ENCODE data around the gene LPIN1. TPM values are rescaled to one million over a fixed set of nuclear protein-coding genes. Genes with fewer than 3 reads are reported as not detected.
A peak's percentile ranks its signal among the peaks of the same experiment; 100 is the strongest.

Gene LPIN1
- total and polyA plus RNA-seq, 2 of the 8 experiments (the other 6 are each of a cell fraction or from before 2014, with no cell fraction given), result 4.3 to 9.8 TPM

GRCh38 chr2:11753452-11753885 is 7.0 kb downstream of the LPIN1 start:
- H3K4me1 ChIP-seq (replicated peaks in 1 of 4; ENCODE audit: control insufficient read depth in 3 of 4, insufficient read depth in 4 of 4, low read length in 3 of 4), result peaks cover 0 to 15% (median under 1%) of the 10 kb centered on the region in 4 experiments; a peak in 4 of 7 replicates
- POLR2A ChIA-PET (ENCODE audit: partially characterized antibody), result interaction anchor here (0.7 kb wide), 1 partner anchor 8 kb away, joined by 3 read pairs; no protein-coding TSS in a partner anchor
- TF ChIP-seq KDM4A (IDR thresholded peaks at IDR 0.05; ENCODE audit: low read depth, low read length, severe bottlenecking), result no peak
- no peak for TF ChIP-seq GTF2F1 (IDR thresholded peaks at IDR 0.05; ENCODE audit: borderline replicate concordance, low read depth, low read length)
- TF ChIP-seq CTBP2 (IDR thresholded peaks at IDR 0.05; ENCODE audit: borderline replicate concordance, insufficient read depth, insufficient read length, low read length), result no peak
- no peak for TF ChIP-seq CEBPB (IDR thresholded peaks at IDR 0.05; ENCODE audit: low read depth, low read length)
- TF ChIP-seq SRF (IDR thresholded peaks at IDR 0.05; ENCODE audit: low read depth, low read length), result no peak
- no peak for TF ChIP-seq EGR1 (IDR thresholded peaks at IDR 0.05; ENCODE audit: borderline replicate concordance, low read depth, low read length)
- no peak for TF ChIP-seq RBBP5 (IDR thresholded peaks at IDR 0.05; ENCODE audit: borderline replicate concordance, low read depth, low read length)
- TF ChIP-seq SP2 (IDR thresholded peaks at IDR 0.05; ENCODE audit: low read length), result no peak
- no peak for TF ChIP-seq YY1 (IDR thresholded peaks at IDR 0.05; ENCODE audit: low read depth, low read length)
- no peak for TF ChIP-seq PHF8 (conservative IDR thresholded peaks at IDR 0.05; ENCODE audit: low read depth, low read length)
- no peak for TF ChIP-seq RFX5 (IDR thresholded peaks at IDR 0.05; ENCODE audit: borderline replicate concordance, low read depth, low read length)
- no peak for TF ChIP-seq MAX (IDR thresholded peaks at IDR 0.05)
- no peak for TF ChIP-seq NANOG (IDR thresholded peaks at IDR 0.05; ENCODE audit: insufficient read depth, low read depth, low read length, poor library complexity, severe bottlenecking)

More at GRCh38 chr2:11753452-11753885, 7.0 kb downstream of the LPIN1 start:
- no peak for DNase-seq (ENCODE audit: low read depth in 1 of 2, low spot score in 2 of 2)
- no peaks in the 10 kb centered on the region for H3K27me3 ChIP-seq (replicated peaks in 1 of 4; ENCODE audit: control insufficient read depth in 3 of 4, extremely low read depth in 1 of 4, insufficient read depth in 3 of 4, low read length in 3 of 4)
- no peak overlapping the region for H4K8ac ChIP-seq (ENCODE audit: extremely low read depth, insufficient read depth, low read length)
- no peak overlapping the region for H3K23ac ChIP-seq (ENCODE audit: insufficient read length)
- peaks cover 0 to 13% of the 10 kb centered on the region in 2 experiments; a peak in 3 of 4 replicates for H3K79me2 ChIP-seq (ENCODE audit: control insufficient read depth in 1 of 2, insufficient read depth in 2 of 2, low read length in 2 of 2)
- H2BK120ac ChIP-seq (replicated peaks; ENCODE audit: low read depth, low read length), result no peak overlapping the region
- H3K36me3 ChIP-seq (ENCODE audit: control insufficient read depth in 2 of 4, insufficient read depth in 4 of 4, low read length in 3 of 4), result 0 out of 8 replicates have a peak, but pooled peaks cover 0 to 2% (median 0%) of the 10 kb centered on the region in 4 experiments
- H2BK20ac ChIP-seq (ENCODE audit: low read length), result 0 out of 2 replicates have a peak overlapping the region, but pooled peaks have one; percentile 32
- peaks cover 0 to under 1% of the 10 kb centered on the region in 2 experiments; a peak in 1 of 4 replicates for H3K9me3 ChIP-seq (ENCODE audit: insufficient read depth in 2 of 2, low read depth in 1 of 2, low read length in 1 of 2)
- no peak overlapping the region for H2BK5ac ChIP-seq (ENCODE audit: low read depth, low read length)
- no peak overlapping the region for H4K91ac ChIP-seq (replicated peaks; ENCODE audit: insufficient read length, low read length)
- no peak overlapping the region for H3K18ac ChIP-seq (ENCODE audit: extremely low read depth, low read length)
- peaks cover 2% of the 10 kb centered on the region; the same call in 1 of the 2 replicates for H3K79me1 ChIP-seq (ENCODE audit: low read depth, low read length)
- H2AFZ ChIP-seq (ENCODE audit: low read length), result no peak overlapping the region
- no peak overlapping the region for H3K14ac ChIP-seq (ENCODE audit: insufficient read length)
- H3K4me2 ChIP-seq (ENCODE audit: insufficient read depth in 1 of 2, low read depth in 2 of 2, low read length in 2 of 2), result no peak overlapping the region
- H3K23me2 ChIP-seq (ENCODE audit: low read depth, low read length), result no peaks in the 10 kb centered on the region
- no peak overlapping the region for H3K9ac ChIP-seq (replicated peaks in 1 of 4; ENCODE audit: extremely low read depth in 1 of 4, low read depth in 3 of 4, low read length in 3 of 4)
- no peak overlapping the region for H3K27ac ChIP-seq (ENCODE audit: low read depth, low read length)
- H2BK12ac ChIP-seq (ENCODE audit: low read depth, low read length), result no peak overlapping the region
- no peak overlapping the region for H3K4ac ChIP-seq (replicated peaks; ENCODE audit: insufficient read length, low read depth, low read length)
- WGBS, 2 experiments (ENCODE audit: extremely low coverage in 1 of 2, insufficient coverage in 1 of 2, insufficient read length in 1 of 2, insufficient replicate concordance in 2 of 2, low coverage in 1 of 2, low lambda C conversion rate in 2 of 2, missing lambda C conversion rate in 1 of 2), result 90% methylated on average over 5 of the region's 5 CpGs; no CpG with 5 or more reads in 1 of the 2 experiments
- peaks cover 0 to 4% of the 10 kb centered on the region in 2 experiments for H4K20me1 ChIP-seq (replicated peaks in 1 of 2; ENCODE audit: control insufficient read depth in 1 of 2, insufficient read depth in 2 of 2, low read length in 2 of 2)
- FAIRE-seq, result no peak
- no peak overlapping the region for H3K56ac ChIP-seq (replicated peaks; ENCODE audit: insufficient read length, low read depth, low read length)
- H2BK15ac ChIP-seq (ENCODE audit: low read length), result 0 out of 2 replicates have a peak overlapping the region, but pooled peaks have one; percentile 46
- no peak overlapping the region for H4K5ac ChIP-seq (ENCODE audit: insufficient read length, low read depth, low read length)
- no peak overlapping the region for H3K4me3 ChIP-seq (ENCODE audit: extremely low read depth in 1 of 4, insufficient read depth in 2 of 4, low read depth in 3 of 4, low read length in 4 of 4)
- CTCF ChIA-PET (ENCODE audit: partially characterized antibody), result interaction anchor here (0.6 to 4.0 kb wide), 7 partner anchors 9 to 69 kb away, joined by 3 to 24 read pairs (median 5); no protein-coding TSS in a partner anchor
- 0 out of 2 replicates have a peak overlapping the region, but pooled peaks have one; percentile 53 for H2AK5ac ChIP-seq (ENCODE audit: low read depth, low read length)

All from H1 (cell line).